GM20000 (cell line): ENCODE data around the gene ALX3.

Experiments used
- DNase-seq: peaks from one replicate; pipeline ENCODE4 v3.0.0; 2012; ENCODE audit warnings: low spot score
- TF ChIP-seq, protein P1 (sequence below): IDR thresholded peaks from 2 replicates; pipeline ENCODE4 v1.5.1; 2012; ENCODE audit warnings: mild to moderate bottlenecking, control low read depth; ENCODE audit errors: extremely low read depth, missing control alignments

Gene ALX3

DNA sequence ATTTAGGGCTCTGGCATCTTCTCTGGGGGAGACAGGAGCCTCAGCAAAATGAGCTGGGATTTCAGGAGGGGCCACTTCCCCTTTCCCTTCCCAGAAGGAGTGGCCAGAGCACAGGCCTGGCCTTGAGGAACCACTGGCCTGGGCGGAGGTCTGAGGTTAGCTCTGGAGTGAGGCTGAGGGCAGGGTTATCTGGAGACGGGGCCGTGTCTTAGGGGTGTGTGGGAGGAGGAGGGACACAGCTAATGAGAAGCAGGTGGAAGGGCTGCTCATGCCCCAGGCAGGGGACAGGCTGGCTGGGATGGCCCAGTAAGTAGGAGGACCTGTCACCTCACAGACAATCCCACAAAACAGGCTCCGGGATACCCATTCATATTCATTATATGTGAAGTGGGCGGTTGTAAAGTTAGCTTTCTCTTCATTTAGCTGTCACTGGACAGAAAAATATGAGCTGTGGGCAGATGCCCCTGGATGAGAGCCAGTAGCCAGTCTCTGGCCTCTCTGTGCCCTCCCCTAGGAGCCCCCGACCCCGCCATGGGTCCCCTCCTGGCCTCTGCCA lies 12.4 kb downstream of the ALX3 start:
- no peak for DNase-seq
- TF ChIP-seq, protein P1, sequence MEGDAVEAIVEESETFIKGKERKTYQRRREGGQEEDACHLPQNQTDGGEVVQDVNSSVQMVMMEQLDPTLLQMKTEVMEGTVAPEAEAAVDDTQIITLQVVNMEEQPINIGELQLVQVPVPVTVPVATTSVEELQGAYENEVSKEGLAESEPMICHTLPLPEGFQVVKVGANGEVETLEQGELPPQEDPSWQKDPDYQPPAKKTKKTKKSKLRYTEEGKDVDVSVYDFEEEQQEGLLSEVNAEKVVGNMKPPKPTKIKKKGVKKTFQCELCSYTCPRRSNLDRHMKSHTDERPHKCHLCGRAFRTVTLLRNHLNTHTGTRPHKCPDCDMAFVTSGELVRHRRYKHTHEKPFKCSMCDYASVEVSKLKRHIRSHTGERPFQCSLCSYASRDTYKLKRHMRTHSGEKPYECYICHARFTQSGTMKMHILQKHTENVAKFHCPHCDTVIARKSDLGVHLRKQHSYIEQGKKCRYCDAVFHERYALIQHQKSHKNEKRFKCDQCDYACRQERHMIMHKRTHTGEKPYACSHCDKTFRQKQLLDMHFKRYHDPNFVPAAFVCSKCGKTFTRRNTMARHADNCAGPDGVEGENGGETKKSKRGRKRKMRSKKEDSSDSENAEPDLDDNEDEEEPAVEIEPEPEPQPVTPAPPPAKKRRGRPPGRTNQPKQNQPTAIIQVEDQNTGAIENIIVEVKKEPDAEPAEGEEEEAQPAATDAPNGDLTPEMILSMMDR: no peak

- TF ChIP-seq, protein P1: no peak
Measured at GRCh38 chr1:110056776-110057175, 13.7 kb downstream of the ALX3 start.

GRCh38 chr1:110056285-110056683 lies 14.2 kb downstream of the ALX3 start:
- DNase-seq: no peak
- TF ChIP-seq, protein P1: no peak

More at GRCh38 chr1:110056776-110057175, 13.7 kb downstream of the ALX3 start:
- no peak for DNase-seq

- TF ChIP-seq, protein P1: no peak
- DNase-seq: no peak
Measured at GRCh38 chr1:110055493-110056284, 14.8 kb downstream of the ALX3 start.

DNA sequence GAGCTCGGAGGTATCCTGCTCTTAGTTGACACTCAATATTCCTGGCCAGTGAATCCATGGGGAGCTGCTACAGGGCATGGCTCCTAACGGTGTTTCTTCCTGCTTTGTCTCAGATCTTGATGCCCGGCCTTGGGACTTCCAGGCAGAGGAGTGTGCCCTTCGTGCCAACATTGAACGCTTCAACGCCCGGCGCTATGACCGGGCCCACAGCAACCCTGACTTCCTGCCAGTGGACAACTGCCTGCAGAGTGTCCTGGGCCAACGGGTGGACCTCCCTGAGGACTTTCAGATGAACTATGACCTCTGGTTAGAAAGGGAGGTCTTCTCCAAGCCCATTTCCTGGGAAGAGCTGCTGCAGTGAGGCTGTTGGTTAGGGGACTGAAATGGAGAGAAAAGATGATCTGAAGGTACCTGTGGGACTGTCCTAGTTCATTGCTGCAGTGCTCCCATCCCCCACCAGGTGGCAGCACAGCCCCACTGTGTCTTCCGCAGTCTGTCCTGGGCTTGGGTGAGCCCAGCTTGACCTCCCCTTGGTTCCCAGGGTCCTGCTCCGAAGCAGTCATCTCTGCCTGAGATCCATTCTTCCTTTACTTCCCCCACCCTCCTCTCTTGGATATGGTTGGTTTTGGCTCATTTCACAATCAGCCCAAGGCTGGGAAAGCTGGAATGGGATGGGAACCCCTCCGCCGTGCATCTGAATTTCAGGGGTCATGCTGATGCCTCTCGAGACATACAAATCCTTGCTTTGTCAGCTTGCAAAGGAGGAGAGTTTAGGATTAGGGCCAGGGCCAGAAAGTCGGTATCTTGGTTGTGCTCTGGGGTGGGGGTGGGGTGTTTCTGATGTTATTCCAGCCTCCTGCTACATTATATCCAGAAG lies 16.7 kb downstream of the ALX3 start:
- TF ChIP-seq, protein P1: peak; percentile 94
- DNase-seq: peak; percentile 77

GRCh38 chr1:110051262-110051648 lies 19.2 kb downstream of the ALX3 start:
- TF ChIP-seq, protein P1: no peak
- DNase-seq: no peak
